Mesothelial cell of epicardium (in vitro differentiated cells): ENCODE results near the gene CYP26A1. TPM values are rescaled to one million over a fixed set of nuclear protein-coding genes. Genes with fewer than 3 reads are reported as not detected.
A peak's percentile ranks its signal among the peaks of the same experiment; 100 is the strongest.

ENCODE experiments used
- DNase-seq, 2 experiments: peaks; one replicate each; pipeline ENCODE4 v3.0.0; 2021; ENCODE audit warnings: low spot score in 2 of 2; ENCODE audit not compliant: unreplicated experiment in 2 of 2
- H3K27ac Mint-ChIP-seq: 2 replicates; pipeline ENCODE4 v1.8.0; 2021; ENCODE audit warnings: mixed read lengths
- H3K27me3 Mint-ChIP-seq: 2 replicates; pipeline ENCODE4 v1.8.0; 2021; ENCODE audit warnings: low read depth, mixed read lengths
- H3K36me3 Mint-ChIP-seq: 2 replicates; pipeline ENCODE4 v1.8.0; 2021; ENCODE audit warnings: mixed read lengths
- H3K4me1 Mint-ChIP-seq: 2 replicates; pipeline ENCODE4 v1.8.0; 2021; ENCODE audit warnings: mixed read lengths
- H3K4me3 Mint-ChIP-seq: 2 replicates; pipeline ENCODE4 v1.8.0; 2021; ENCODE audit warnings: mild to moderate bottlenecking, moderate library complexity, mixed read lengths
- H3K9me3 Mint-ChIP-seq: 2 replicates; pipeline ENCODE4 v1.8.0; 2021; ENCODE audit warnings: mixed read lengths
- CTCF ChIP-seq: fragments of 200-600 bp; sonication (generic); IDR thresholded peaks from one replicate; pipeline ENCODE4 v1.5.0; 2021; ENCODE audit warnings: antibody characterized with exemption; ENCODE audit not compliant: unreplicated experiment
- total RNA-seq: library from RNA; stranded (reverse); gene quantifications from 3 replicates; pipeline ENCODE4 v1.2.1, GENCODE V29; 2021

The CYP26A1 gene
- total RNA-seq, 1 donor from 2014 or later = 76.0 TPM

- DNase-seq = no peak
- Mint-ChIP-seq H3K27me3 (no peaks in the 10 kb centered on the region), H3K27ac (no peak overlapping the region), H3K9me3 (peaks cover 5% of the 10 kb centered on the region), H3K4me3 (no peak overlapping the region), H3K4me1 (peaks cover 33% of the 10 kb centered on the region), H3K36me3 (peaks cover 10% of the 10 kb centered on the region)
- no peak for TF ChIP-seq CTCF
Measured at GRCh38 chr10:93032105-93032808, 41.4 kb upstream of the CYP26A1 start.

DNA sequence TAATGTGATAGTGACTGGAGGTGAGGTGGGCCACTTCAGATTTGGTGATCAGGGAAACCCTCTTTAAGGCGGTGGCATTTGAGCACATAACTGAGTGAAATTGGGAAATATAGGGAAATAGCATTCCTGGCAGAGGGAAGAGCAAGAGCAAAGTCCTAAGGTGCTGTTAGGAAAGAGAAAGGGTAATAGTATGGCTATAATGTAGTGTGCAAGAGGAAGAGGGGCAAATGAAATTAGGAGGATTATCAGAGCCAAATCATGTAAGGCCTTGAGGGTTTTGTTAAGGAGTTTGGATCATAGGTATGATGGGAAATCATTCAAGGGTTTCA is 40.9 kb upstream of the CYP26A1 start:
- H3K9me3 Mint-ChIP-seq = peaks cover under 1% of the 10 kb centered on the region
- H3K4me1 Mint-ChIP-seq = peaks cover 33% of the 10 kb centered on the region
- H3K4me3 Mint-ChIP-seq = no peak overlapping the region
- H3K36me3 Mint-ChIP-seq = peaks cover 6% of the 10 kb centered on the region
- no peak overlapping the region for H3K27ac Mint-ChIP-seq
- TF ChIP-seq CTCF = no peak
- H3K27me3 Mint-ChIP-seq = no peaks in the 10 kb centered on the region
- no peak for DNase-seq

- peak overlapping the region; percentile 29 for H3K27ac Mint-ChIP-seq
- no peaks in the 10 kb centered on the region for H3K9me3 Mint-ChIP-seq
- TF ChIP-seq CTCF = no peak
- peaks cover 33% of the 10 kb centered on the region for H3K4me1 Mint-ChIP-seq
- no peak overlapping the region for H3K4me3 Mint-ChIP-seq
- DNase-seq = no peak
- H3K36me3 Mint-ChIP-seq = no peaks in the 10 kb centered on the region
- H3K27me3 Mint-ChIP-seq = no peaks in the 10 kb centered on the region
Measured at GRCh38 chr10:93034426-93034825, 39.3 kb upstream of the CYP26A1 start.

DNA sequence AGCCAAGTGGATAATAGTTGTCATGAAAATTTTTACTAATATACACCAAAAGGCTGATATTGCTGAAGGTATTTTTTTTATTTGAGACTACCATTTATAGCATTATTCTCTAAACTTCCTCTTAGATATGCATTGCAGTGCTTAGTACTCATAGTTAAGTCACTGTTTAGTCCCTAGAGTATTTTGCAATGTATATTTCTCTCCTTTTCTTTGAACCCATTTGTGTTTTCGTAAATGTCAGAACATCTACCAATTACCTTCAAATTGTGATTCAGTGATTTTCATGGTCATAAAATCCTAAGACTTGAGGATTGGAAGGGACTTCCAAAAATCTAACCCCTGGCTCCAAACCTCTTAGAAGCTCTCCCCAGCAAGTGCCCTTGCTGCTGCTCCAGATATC is 34.6 kb upstream of the CYP26A1 start:
- TF ChIP-seq CTCF = no peak
- peaks cover 17% of the 10 kb centered on the region for H3K4me1 Mint-ChIP-seq
- H3K9me3 Mint-ChIP-seq = no peaks in the 10 kb centered on the region
- H3K27ac Mint-ChIP-seq = no peak overlapping the region
- H3K27me3 Mint-ChIP-seq = no peaks in the 10 kb centered on the region
- no peak overlapping the region for H3K4me3 Mint-ChIP-seq
- no peak for DNase-seq
- H3K36me3 Mint-ChIP-seq = no peaks in the 10 kb centered on the region

DNA sequence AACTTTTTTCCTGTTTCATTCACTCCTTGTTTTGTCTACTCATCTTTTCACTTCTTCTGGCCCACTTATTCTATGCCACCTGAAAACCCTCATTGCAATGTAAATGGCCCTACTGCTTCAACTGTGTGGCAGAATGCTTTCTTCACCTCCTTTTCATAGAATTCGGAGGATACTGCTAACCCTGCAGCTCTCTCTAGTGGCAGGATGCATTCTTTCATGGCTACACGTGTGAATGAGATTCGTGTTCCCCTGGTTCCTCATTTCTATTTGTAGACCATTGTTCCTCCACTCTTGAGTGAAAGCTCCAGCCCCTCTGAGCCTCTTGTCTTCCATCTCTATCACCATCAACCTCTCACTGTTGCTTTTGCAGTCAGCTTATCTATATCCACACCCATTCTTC is 34.0 kb upstream of the CYP26A1 start:
- peaks cover 11% of the 10 kb centered on the region for H3K4me1 Mint-ChIP-seq
- no peaks in the 10 kb centered on the region for H3K27me3 Mint-ChIP-seq
- H3K36me3 Mint-ChIP-seq = no peaks in the 10 kb centered on the region
- H3K9me3 Mint-ChIP-seq = no peaks in the 10 kb centered on the region
- H3K27ac Mint-ChIP-seq = no peak overlapping the region
- H3K4me3 Mint-ChIP-seq = no peak overlapping the region
- DNase-seq = no peak
- no peak for TF ChIP-seq CTCF

GRCh38 chr10:93054486-93054885 is 19.2 kb upstream of the CYP26A1 start:
- no peak for TF ChIP-seq CTCF
- H3K9me3 Mint-ChIP-seq = no peaks in the 10 kb centered on the region
- no peak overlapping the region for H3K4me3 Mint-ChIP-seq
- H3K27ac Mint-ChIP-seq = no peak overlapping the region
- H3K27me3 Mint-ChIP-seq = peaks cover 12% of the 10 kb centered on the region
- H3K4me1 Mint-ChIP-seq = peaks cover 3% of the 10 kb centered on the region
- peaks cover 10% of the 10 kb centered on the region for H3K36me3 Mint-ChIP-seq
- no peak for DNase-seq
